Memory B cell (primary cell): Measurements from ENCODE around the gene GAGE12F.
A peak's percentile ranks its signal among the peaks of the same experiment; 100 is the strongest.
"Not testable (repeated sequence)": the region's sequence is repeated elsewhere in the genome, so short reads cannot be mapped to it uniquely, and the experiment has no call there.

Experiments
- ATAC-seq: fragments of 150-1000 bp; cut with Tn5 transposase; 2 replicates; pipeline ENCODE4 v1.10.0; 2021; ENCODE audit warnings: low read depth, mild to moderate bottlenecking, moderate library complexity
- DNase-seq, 2 donors: peaks; one replicate each; pipeline ENCODE4 v3.0.0; 2022; ENCODE audit warnings: low spot score in 2 of 2
- H3K27ac Mint-ChIP-seq: one replicate; pipeline ENCODE4 v1.8.0; 2022; ENCODE audit warnings: mild to moderate bottlenecking, moderate library complexity, mixed read lengths
- H3K27me3 Mint-ChIP-seq: one replicate; pipeline ENCODE4 v1.8.0; 2022; ENCODE audit warnings: mixed read lengths
- H3K36me3 Mint-ChIP-seq: one replicate; pipeline ENCODE4 v1.8.0; 2022; ENCODE audit warnings: mild to moderate bottlenecking, mixed read lengths
- H3K4me1 Mint-ChIP-seq: one replicate; pipeline ENCODE4 v1.8.0; 2022; ENCODE audit warnings: mixed read lengths
- H3K4me3 Mint-ChIP-seq: one replicate; pipeline ENCODE4 v1.8.0; 2022; ENCODE audit warnings: mild to moderate bottlenecking, moderate library complexity, mixed read lengths
- H3K9me3 Mint-ChIP-seq: one replicate; pipeline ENCODE4 v1.8.0; 2022; ENCODE audit warnings: mixed read lengths

The GAGE12F gene

DNA sequence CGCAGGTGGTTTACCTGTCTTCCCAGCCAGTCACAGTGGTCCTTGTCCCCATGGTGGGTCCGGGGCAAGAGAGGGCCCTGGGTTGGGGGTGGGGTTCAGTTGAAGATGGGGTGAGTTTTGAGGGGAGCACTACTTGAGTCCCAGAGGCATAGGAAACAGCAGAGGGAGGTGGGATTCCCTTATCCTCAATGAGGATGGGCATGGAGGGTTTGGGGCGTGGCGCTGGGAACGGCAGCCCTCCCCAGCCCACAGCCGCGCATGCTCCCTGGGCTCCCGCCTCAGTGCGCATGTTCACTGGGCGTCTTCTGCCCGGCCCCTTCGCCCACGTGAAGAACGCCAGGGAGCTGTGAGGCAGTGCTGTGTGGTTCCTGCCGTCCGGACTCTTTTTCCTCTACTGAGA lies at the start of gene GAGE12F:
TSS of gene GAGE12F (plus strand) at position 301 of the 400 bp plus-strand sequence. CDS start 1,155 bp downstream, outside the sequence.
- H3K27me3 Mint-ChIP-seq, H3K36me3 Mint-ChIP-seq, ATAC-seq: not testable (repeated sequence)

GRCh38 chrX:49531877-49532276 lies 28.8 kb upstream of the GAGE12F start, which contains the start of gene GAGE12C:
Gene GAGE12C (plus strand): TSS chrX:49532177. CDS start chrX:49533332, 1,155 bp downstream.
- ATAC-seq, H3K9me3 Mint-ChIP-seq, DNase-seq, H3K4me3 Mint-ChIP-seq, H3K27ac Mint-ChIP-seq, H3K4me1 Mint-ChIP-seq, H3K36me3 Mint-ChIP-seq, H3K27me3 Mint-ChIP-seq: not testable (repeated sequence)

More for the DNA sequence above, at the start of gene GAGE12F:
- H3K27ac Mint-ChIP-seq, H3K4me3 Mint-ChIP-seq, H3K9me3 Mint-ChIP-seq, DNase-seq, H3K4me1 Mint-ChIP-seq: not testable (repeated sequence)

- not testable (repeated sequence) for ATAC-seq, H3K27ac Mint-ChIP-seq, H3K36me3 Mint-ChIP-seq, H3K27me3 Mint-ChIP-seq, DNase-seq, H3K4me3 Mint-ChIP-seq, H3K4me1 Mint-ChIP-seq, H3K9me3 Mint-ChIP-seq
Observed at GRCh38 chrX:49541433-49541832, 19.2 kb upstream of the GAGE12F start, which contains the start of gene GAGE12D. Gene GAGE12D (plus strand): TSS chrX:49541733. CDS start chrX:49542888, 1,155 bp downstream.

DNA sequence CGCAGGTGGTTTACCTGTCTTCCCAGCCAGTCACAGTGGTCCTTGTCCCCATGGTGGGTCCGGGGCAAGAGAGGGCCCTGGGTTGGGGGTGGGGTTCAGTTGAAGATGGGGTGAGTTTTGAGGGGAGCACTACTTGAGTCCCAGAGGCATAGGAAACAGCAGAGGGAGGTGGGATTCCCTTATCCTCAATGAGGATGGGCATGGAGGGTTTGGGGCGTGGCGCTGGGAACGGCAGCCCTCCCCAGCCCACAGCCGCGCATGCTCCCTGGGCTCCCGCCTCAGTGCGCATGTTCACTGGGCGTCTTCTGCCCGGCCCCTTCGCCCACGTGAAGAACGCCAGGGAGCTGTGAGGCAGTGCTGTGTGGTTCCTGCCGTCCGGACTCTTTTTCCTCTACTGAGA lies 9.7 kb upstream of the GAGE12F start, which contains the start of gene GAGE12E:
TSS of gene GAGE12E (plus strand) at position 301 of the 400 bp plus-strand sequence. CDS start 1,155 bp downstream, outside the sequence.
- not testable (repeated sequence) for H3K9me3 Mint-ChIP-seq, H3K27ac Mint-ChIP-seq, DNase-seq, H3K36me3 Mint-ChIP-seq, H3K4me3 Mint-ChIP-seq, H3K4me1 Mint-ChIP-seq, H3K27me3 Mint-ChIP-seq, ATAC-seq

DNA sequence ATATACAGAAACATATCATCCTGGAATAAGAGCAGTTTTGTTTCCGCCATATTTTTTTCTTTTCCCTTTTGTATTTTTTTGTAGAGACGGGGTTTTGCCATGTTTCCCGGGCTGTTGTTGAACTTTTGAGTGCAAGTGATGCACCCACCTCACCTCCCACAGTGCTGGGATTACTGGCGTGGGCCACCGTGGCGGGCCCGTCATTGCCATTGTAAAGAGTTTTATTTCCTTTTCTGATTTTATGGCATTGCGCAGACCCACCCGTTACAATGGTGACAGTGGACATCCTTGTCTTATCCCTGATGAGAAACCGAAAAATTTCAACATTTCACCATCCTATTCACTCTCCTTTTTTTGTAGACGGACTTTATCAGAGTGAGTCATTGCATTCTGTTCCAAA lies 8.1 kb downstream of the GAGE12F start:
- not testable (repeated sequence) for H3K9me3 Mint-ChIP-seq, H3K4me3 Mint-ChIP-seq, H3K27me3 Mint-ChIP-seq, ATAC-seq, H3K4me1 Mint-ChIP-seq, DNase-seq, H3K36me3 Mint-ChIP-seq, H3K27ac Mint-ChIP-seq

DNA sequence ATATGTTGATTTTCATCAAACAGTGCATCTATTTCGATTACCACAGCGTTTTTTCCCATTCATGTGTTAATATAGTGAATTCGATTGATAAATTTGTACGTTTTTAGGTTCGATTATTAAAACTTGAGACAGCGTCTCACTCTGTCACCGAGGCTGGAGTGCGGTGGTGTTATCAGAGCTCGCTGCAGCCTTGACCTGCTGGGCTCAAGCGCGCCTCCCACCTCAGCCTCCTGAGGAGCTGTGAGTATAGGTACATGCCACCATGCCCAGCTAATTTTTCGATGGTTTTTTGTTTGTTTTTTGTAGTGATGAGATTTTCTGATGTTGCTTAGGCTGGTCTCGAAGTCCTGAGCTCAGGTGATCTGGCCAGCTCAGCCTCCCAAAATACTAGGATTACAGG lies 8.5 kb downstream of the GAGE12F start:
- not testable (repeated sequence) for H3K4me1 Mint-ChIP-seq, H3K27me3 Mint-ChIP-seq, H3K27ac Mint-ChIP-seq, H3K36me3 Mint-ChIP-seq, H3K9me3 Mint-ChIP-seq, DNase-seq, H3K4me3 Mint-ChIP-seq, ATAC-seq

- H3K27me3 Mint-ChIP-seq, DNase-seq, H3K4me1 Mint-ChIP-seq, H3K9me3 Mint-ChIP-seq, H3K36me3 Mint-ChIP-seq, ATAC-seq, H3K4me3 Mint-ChIP-seq, H3K27ac Mint-ChIP-seq: not testable (repeated sequence)
Observed at GRCh38 chrX:49570100-49570499, 9.5 kb downstream of the GAGE12F start, which contains the start of gene GAGE12G. Gene GAGE12G (plus strand): TSS chrX:49570400. CDS start chrX:49571555, 1,155 bp downstream.

- not testable (repeated sequence) for H3K4me3 Mint-ChIP-seq, H3K4me1 Mint-ChIP-seq, ATAC-seq, H3K27me3 Mint-ChIP-seq, H3K27ac Mint-ChIP-seq, H3K36me3 Mint-ChIP-seq, H3K9me3 Mint-ChIP-seq, DNase-seq
Observed at GRCh38 chrX:49579649-49580048, 19.0 kb downstream of the GAGE12F start, which contains the start of gene GAGE12H. Gene GAGE12H (plus strand): TSS chrX:49579949. CDS start chrX:49581104, 1,155 bp downstream.

- ATAC-seq, H3K4me3 Mint-ChIP-seq, H3K27me3 Mint-ChIP-seq, H3K9me3 Mint-ChIP-seq, H3K4me1 Mint-ChIP-seq, H3K27ac Mint-ChIP-seq, DNase-seq, H3K36me3 Mint-ChIP-seq: not testable (repeated sequence)
Observed at GRCh38 chrX:49589196-49589595, 28.6 kb downstream of the GAGE12F start, which contains the start of gene GAGE2A. Gene GAGE2A (plus strand): TSS chrX:49589496. CDS start chrX:49590651, 1,155 bp downstream.

GRCh38 chrX:49589769-49590478 lies 29.3 kb downstream of the GAGE12F start:
- peak in 1 of 2 donors; percentile 12 for DNase-seq
- H3K27me3 Mint-ChIP-seq, H3K9me3 Mint-ChIP-seq, ATAC-seq, H3K4me1 Mint-ChIP-seq, H3K4me3 Mint-ChIP-seq, H3K27ac Mint-ChIP-seq, H3K36me3 Mint-ChIP-seq: not testable (repeated sequence)

GRCh38 chrX:49590488-49590887 lies 29.8 kb downstream of the GAGE12F start:
- not testable (repeated sequence) for H3K9me3 Mint-ChIP-seq, H3K27ac Mint-ChIP-seq, DNase-seq, ATAC-seq, H3K36me3 Mint-ChIP-seq, H3K4me1 Mint-ChIP-seq, H3K4me3 Mint-ChIP-seq, H3K27me3 Mint-ChIP-seq

DNA sequence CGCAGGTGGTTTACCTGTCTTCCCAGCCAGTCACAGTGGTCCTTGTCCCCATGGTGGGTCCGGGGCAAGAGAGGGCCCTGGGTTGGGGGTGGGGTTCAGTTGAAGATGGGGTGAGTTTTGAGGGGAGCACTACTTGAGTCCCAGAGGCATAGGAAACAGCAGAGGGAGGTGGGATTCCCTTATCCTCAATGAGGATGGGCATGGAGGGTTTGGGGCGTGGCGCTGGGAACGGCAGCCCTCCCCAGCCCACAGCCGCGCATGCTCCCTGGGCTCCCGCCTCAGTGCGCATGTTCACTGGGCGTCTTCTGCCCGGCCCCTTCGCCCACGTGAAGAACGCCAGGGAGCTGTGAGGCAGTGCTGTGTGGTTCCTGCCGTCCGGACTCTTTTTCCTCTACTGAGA lies 38.1 kb downstream of the GAGE12F start, which contains the start of gene GAGE1:
TSS of gene GAGE1 (plus strand) at position 301 of the 400 bp plus-strand sequence. CDS start 1,155 bp downstream, outside the sequence.
- H3K4me1 Mint-ChIP-seq, ATAC-seq, H3K36me3 Mint-ChIP-seq, H3K9me3 Mint-ChIP-seq, H3K27ac Mint-ChIP-seq, H3K27me3 Mint-ChIP-seq, H3K4me3 Mint-ChIP-seq, DNase-seq: not testable (repeated sequence)

- H3K27ac Mint-ChIP-seq = no peak overlapping the region
- H3K27me3 Mint-ChIP-seq = peaks cover 3% of the 10 kb centered on the region
- ATAC-seq = no peak
- H3K4me3 Mint-ChIP-seq = no peak overlapping the region
- no peaks in the 10 kb centered on the region for H3K9me3 Mint-ChIP-seq
- no peaks in the 10 kb centered on the region for H3K36me3 Mint-ChIP-seq
- no peak for DNase-seq
- H3K4me1 Mint-ChIP-seq = no peaks in the 10 kb centered on the region
Observed at GRCh38 chrX:49610718-49611310, 50.2 kb downstream of the GAGE12F start.
